ENCODE measurements around the gene FJX1. TPM values are rescaled to one million over a fixed set of nuclear protein-coding genes. Genes with fewer than 3 reads are reported as not detected.

The FJX1 gene
- 30.0 and 33.1 TPM in 2 replicates for total RNA-seq (2014; rRNA removed; shearing (Covaris generic))
- 57.5 and 60.7 TPM in 2 replicates for polyA plus RNA-seq (2014; cell fraction: nucleus; rRNA removed)

- peak; percentile 68 for DNase-seq (ENCODE audit: extremely low read depth, low read depth)
Observed at GRCh38 chr11:35617687-35618496, at the start of gene FJX1. Gene FJX1 (plus strand): TSS chr11:35618460. CDS start chr11:35618637, 177 bp downstream.

GRCh38 chr11:35571696-35572095 lies 46.6 kb upstream of the FJX1 start:
- no peak for DNase-seq (ENCODE audit: extremely low read depth, low read depth)

GRCh38 chr11:35579557-35580396 lies 38.5 kb upstream of the FJX1 start:
- DNase-seq (ENCODE audit: extremely low read depth, low read depth): peak; percentile 91

- no peak for DNase-seq (ENCODE audit: extremely low read depth, low read depth)
Observed at GRCh38 chr11:35580397-35580781, 37.9 kb upstream of the FJX1 start.

GRCh38 chr11:35582033-35582432 lies 36.2 kb upstream of the FJX1 start:
- no peak for DNase-seq (ENCODE audit: extremely low read depth, low read depth)

GRCh38 chr11:35583126-35583525 lies 35.1 kb upstream of the FJX1 start:
- DNase-seq (ENCODE audit: extremely low read depth, low read depth): peak; percentile 29

GRCh38 chr11:35583843-35584242 lies 34.4 kb upstream of the FJX1 start:
- DNase-seq (ENCODE audit: extremely low read depth, low read depth): no peak

GRCh38 chr11:35584321-35584720 lies 33.9 kb upstream of the FJX1 start:
- peak; percentile 24 for DNase-seq (ENCODE audit: extremely low read depth, low read depth)

GRCh38 chr11:35585416-35585815 lies 32.8 kb upstream of the FJX1 start:
- no peak for DNase-seq (ENCODE audit: extremely low read depth, low read depth)

GRCh38 chr11:35586222-35586621 lies 32.0 kb upstream of the FJX1 start:
- DNase-seq (ENCODE audit: extremely low read depth, low read depth): no peak

GRCh38 chr11:35587972-35588371 lies 30.3 kb upstream of the FJX1 start:
- DNase-seq (ENCODE audit: extremely low read depth, low read depth): no peak

- DNase-seq (ENCODE audit: extremely low read depth, low read depth): no peak
Observed at GRCh38 chr11:35588627-35589026, 29.6 kb upstream of the FJX1 start.

GRCh38 chr11:35589281-35589680 lies 29.0 kb upstream of the FJX1 start:
- no peak for DNase-seq (ENCODE audit: extremely low read depth, low read depth)

- no peak for DNase-seq (ENCODE audit: extremely low read depth, low read depth)
Observed at GRCh38 chr11:35590412-35590811, 27.8 kb upstream of the FJX1 start.

- no peak for DNase-seq (ENCODE audit: extremely low read depth, low read depth)
Observed at GRCh38 chr11:35593143-35593542, 25.1 kb upstream of the FJX1 start.

- no peak for DNase-seq (ENCODE audit: extremely low read depth, low read depth)
Observed at GRCh38 chr11:35594680-35595079, 23.6 kb upstream of the FJX1 start.

- DNase-seq (ENCODE audit: extremely low read depth, low read depth): no peak
Observed at GRCh38 chr11:35598254-35599125, 19.8 kb upstream of the FJX1 start.

- DNase-seq (ENCODE audit: extremely low read depth, low read depth): no peak
Observed at GRCh38 chr11:35600331-35600838, 17.9 kb upstream of the FJX1 start.

- no peak for DNase-seq (ENCODE audit: extremely low read depth, low read depth)
Observed at GRCh38 chr11:35602160-35602793, 16.0 kb upstream of the FJX1 start.

- DNase-seq (ENCODE audit: extremely low read depth, low read depth): no peak
Observed at GRCh38 chr11:35602979-35603378, 15.3 kb upstream of the FJX1 start.

Measured in NCI-H460 (cell line).